Vagina (tissue), 2 donors: ENCODE measurements around the gene ROCK2.

Experiments used
- POLR2A ChIP-seq, 2 donors: fragments of 450-650 bp; IDR thresholded peaks; one replicate each; pipeline ENCODE4 v1.6.1; 2017; ENCODE audit warnings: antibody characterized with exemption in 2 of 2, mild to moderate bottlenecking in 2 of 2, moderate library complexity in 2 of 2
- TF ChIP-seq, protein P1 (sequence below), 3 experiments: fragments of 450-650 bp in 2 of 3; fragments of 200-600 bp in 1 of 3; sonication (generic) in 1 of 3; IDR thresholded peaks; one replicate each; pipeline ENCODE4 v1.5.1; 2017 to 2019; ENCODE audit warnings: antibody characterized with exemption in 3 of 3, mild to moderate bottlenecking in 2 of 3, moderate library complexity in 2 of 3

- TF ChIP-seq, protein P1, sequence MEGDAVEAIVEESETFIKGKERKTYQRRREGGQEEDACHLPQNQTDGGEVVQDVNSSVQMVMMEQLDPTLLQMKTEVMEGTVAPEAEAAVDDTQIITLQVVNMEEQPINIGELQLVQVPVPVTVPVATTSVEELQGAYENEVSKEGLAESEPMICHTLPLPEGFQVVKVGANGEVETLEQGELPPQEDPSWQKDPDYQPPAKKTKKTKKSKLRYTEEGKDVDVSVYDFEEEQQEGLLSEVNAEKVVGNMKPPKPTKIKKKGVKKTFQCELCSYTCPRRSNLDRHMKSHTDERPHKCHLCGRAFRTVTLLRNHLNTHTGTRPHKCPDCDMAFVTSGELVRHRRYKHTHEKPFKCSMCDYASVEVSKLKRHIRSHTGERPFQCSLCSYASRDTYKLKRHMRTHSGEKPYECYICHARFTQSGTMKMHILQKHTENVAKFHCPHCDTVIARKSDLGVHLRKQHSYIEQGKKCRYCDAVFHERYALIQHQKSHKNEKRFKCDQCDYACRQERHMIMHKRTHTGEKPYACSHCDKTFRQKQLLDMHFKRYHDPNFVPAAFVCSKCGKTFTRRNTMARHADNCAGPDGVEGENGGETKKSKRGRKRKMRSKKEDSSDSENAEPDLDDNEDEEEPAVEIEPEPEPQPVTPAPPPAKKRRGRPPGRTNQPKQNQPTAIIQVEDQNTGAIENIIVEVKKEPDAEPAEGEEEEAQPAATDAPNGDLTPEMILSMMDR (IDR thresholded peaks at IDR 0.05), result no peak
- TF ChIP-seq POLR2A (IDR thresholded peaks at IDR 0.05), result no peak
These were observed 40.8 kb upstream of the ROCK2 start for GRCh38 chr2:11385216-11385615.
